HepG2 (cell line): ENCODE measurements around the gene HHEX. TPM values are rescaled to one million over a fixed set of nuclear protein-coding genes. Genes with fewer than 3 reads are reported as not detected.
A peak's percentile ranks its signal among the peaks of the same experiment; 100 is the strongest.

Experiments used
- CREB1 ChIP-seq, 2 experiments: fragments of 450-650 bp in 1 of 2; IDR thresholded peaks; 2 replicates each; pipeline ENCODE4 v1.6.1; 2016 to 2017; ENCODE audit warnings: control low read depth in 1 of 2, mild to moderate bottlenecking in 1 of 2, missing compliant biosample characterization in 1 of 2, missing genetic modification characterization in 1 of 2
- ELF4 ChIP-seq: sonication (generic); formaldehyde crosslinking; IDR thresholded peaks from 2 replicates; pipeline ENCODE4 v1.5.0; 2020; ENCODE audit warnings: missing genetic modification reagents, mild to moderate bottlenecking, moderate library complexity, borderline replicate concordance
- GLI4 ChIP-seq: sonication (generic); formaldehyde crosslinking; IDR thresholded peaks from 2 replicates; pipeline ENCODE4 v1.5.1; 2020; ENCODE audit warnings: missing genetic modification reagents, mild to moderate bottlenecking, moderate library complexity, borderline replicate concordance
- HDAC6 ChIP-seq: fragments of 200-600 bp; sonication (generic); IDR thresholded peaks from 2 replicates; pipeline ENCODE4 v1.7.0; 2017; ENCODE audit warnings: mild to moderate bottlenecking, antibody characterized with exemption, low read length, low read depth
- KAT7 ChIP-seq: IDR thresholded peaks from 2 replicates; pipeline ENCODE4 v1.6.1; 2018; ENCODE audit warnings: borderline replicate concordance, missing compliant biosample characterization
- KLF6 ChIP-seq: IDR thresholded peaks from 2 replicates; pipeline ENCODE4 v1.8.0; 2016; ENCODE audit warnings: missing biosample characterization, missing genetic modification reagents
- MIXL1 ChIP-seq: IDR thresholded peaks from 2 replicates; pipeline ENCODE4 v1.6.1; 2016
- SALL1 ChIP-seq: sonication (generic); formaldehyde crosslinking; IDR thresholded peaks from 2 replicates; pipeline ENCODE4 v1.8.0; 2022; ENCODE audit warnings: mild to moderate bottlenecking, missing genetic modification reagents
- SMARCE1 ChIP-seq: fragments of 450-650 bp; IDR thresholded peaks from 2 replicates; pipeline ENCODE4 v1.6.1; 2017; ENCODE audit warnings: borderline replicate concordance
- ZFP36L1 ChIP-seq: sonication (generic); formaldehyde crosslinking; IDR thresholded peaks from 2 replicates; pipeline ENCODE4 v1.8.0; 2022; ENCODE audit warnings: mild to moderate bottlenecking, missing genetic modification reagents, moderate library complexity
- ZNF230 ChIP-seq: sonication (generic); formaldehyde crosslinking; IDR thresholded peaks from 2 replicates; pipeline ENCODE4 v1.4.0; 2020; ENCODE audit warnings: mild to moderate bottlenecking, missing genetic modification reagents
- ZNF446 ChIP-seq: sonication (generic); formaldehyde crosslinking; IDR thresholded peaks from 2 replicates; pipeline ENCODE4 v1.5.0; 2020; ENCODE audit warnings: mild to moderate bottlenecking, missing genetic modification reagents
- ZNF543 ChIP-seq: sonication (generic); formaldehyde crosslinking; IDR thresholded peaks from 2 replicates; pipeline ENCODE4 v1.4.0; 2020; ENCODE audit warnings: mild to moderate bottlenecking, missing genetic modification reagents
- ZNF567 ChIP-seq: sonication (generic); formaldehyde crosslinking; IDR thresholded peaks from 2 replicates; pipeline ENCODE4 v1.8.1; 2023; ENCODE audit warnings: mild to moderate bottlenecking, missing genetic modification reagents, borderline replicate concordance
- ZNF652 ChIP-seq: IDR thresholded peaks from 2 replicates; pipeline ENCODE4 v1.6.1; 2016; ENCODE audit warnings: low read depth, borderline replicate concordance
- ZNF781 ChIP-seq: sonication (generic); formaldehyde crosslinking; IDR thresholded peaks from 2 replicates; pipeline ENCODE4 v1.5.1; 2020; ENCODE audit warnings: borderline replicate concordance, mild to moderate bottlenecking, missing genetic modification reagents; ENCODE audit errors: not compliant biosample characterization
- ZNF788 ChIP-seq: sonication (generic); formaldehyde crosslinking; IDR thresholded peaks from 2 replicates; pipeline ENCODE4 v1.5.0; 2020; ENCODE audit warnings: mild to moderate bottlenecking, missing genetic modification reagents, borderline replicate concordance
- ZSCAN29 ChIP-seq: sonication (generic); formaldehyde crosslinking; conservative IDR thresholded peaks from 2 replicates; pipeline ENCODE4 v1.4.0; 2020; ENCODE audit warnings: mild to moderate bottlenecking, missing genetic modification reagents
- polyA plus RNA-seq, 8 experiments: library from polyadenylated mRNA; depleted of rRNA in 3 of 8; stranded (reverse) in 7 of 8; unstranded in 1 of 8; fragments of >200 nt; fragmentation: Illumina TruSeq in 4 of 8; extraction: Trizol in 4 of 8; gene quantifications; 2 replicates each; pipeline versions ENCODE4 v1.2.1 to v1.2.3, GENCODE V29; 2011 to 2016; ENCODE audit warnings: low read depth in 4 of 8, missing spikeins in 1 of 8, mixed read lengths in 1 of 8; ENCODE audit not compliant: insufficient read depth in 1 of 8
- total RNA-seq, 5 experiments: library from RNA; depleted of rRNA; stranded (reverse); fragments of >200 nt; fragmentation: Illumina TruSeq; extraction: Trizol; gene quantifications; 2 replicates each; pipeline ENCODE4 v1.2.3, GENCODE V29; 2016; ENCODE audit warnings: low read depth in 1 of 5
- TF ChIP-seq, protein P1 (sequence below): sonication (generic); formaldehyde crosslinking; IDR thresholded peaks from 2 replicates; pipeline ENCODE4 v1.8.1; 2023; ENCODE audit warnings: mild to moderate bottlenecking, inconsistent platforms, moderate library complexity, missing genetic modification reagents, borderline replicate concordance
- TF ChIP-seq, protein P2 (sequence below): sonication (generic); formaldehyde crosslinking; IDR thresholded peaks from 2 replicates; pipeline ENCODE4 v1.4.0; 2020; ENCODE audit warnings: missing genetic modification reagents
- TF ChIP-seq, protein P3 (sequence below): sonication (generic); formaldehyde crosslinking; IDR thresholded peaks from 2 replicates; pipeline ENCODE4 v1.8.1; 2023; ENCODE audit warnings: mild to moderate bottlenecking, moderate library complexity, missing genetic modification reagents
- TF ChIP-seq, protein P4 (sequence below), 2 experiments: fragments of 450-650 bp in 1 of 2; sonication (generic) in 1 of 2; formaldehyde crosslinking; IDR thresholded peaks; 2 replicates each; pipeline versions ENCODE4 v1.5.0 to v1.8.0; 2020 to 2022; ENCODE audit warnings: mild to moderate bottlenecking in 1 of 2, missing genetic modification reagents in 1 of 2
- TF ChIP-seq, protein P5 (sequence below): sonication (generic); formaldehyde crosslinking; IDR thresholded peaks from 2 replicates; pipeline ENCODE4 v1.4.0; 2020; ENCODE audit warnings: mild to moderate bottlenecking, missing genetic modification reagents

Gene HHEX
- total and polyA plus RNA-seq, 2 of the 13 experiments (the other 11 are each of a cell fraction or from before 2014, with no cell fraction given) = 44.5 to 48.7 TPM

DNA sequence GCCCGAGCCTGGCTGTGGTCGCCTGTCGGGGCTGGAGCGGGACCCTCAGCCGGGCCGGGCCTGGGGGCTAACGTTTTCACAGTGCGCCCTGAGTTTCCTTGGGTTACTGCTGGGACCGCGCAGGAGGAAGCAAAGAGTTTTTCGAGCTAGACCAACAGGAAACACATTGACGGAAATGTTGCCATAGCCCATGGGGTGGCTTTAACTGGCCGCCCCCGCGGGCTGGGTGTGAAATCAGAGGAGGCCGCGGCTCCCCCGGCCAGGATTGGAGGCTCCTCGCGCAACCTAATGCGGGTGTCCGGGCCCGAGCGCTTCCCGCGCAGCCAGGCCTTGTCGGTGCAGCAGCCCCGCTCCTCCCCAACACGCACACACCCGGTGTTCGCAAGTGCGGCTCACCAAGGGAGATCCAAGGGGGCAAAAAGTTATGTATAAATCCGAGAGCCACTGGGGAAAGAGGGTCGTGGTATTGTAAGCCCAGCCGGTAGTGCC lies 1.9 kb downstream of the HHEX start (continued):
- TF ChIP-seq, protein P1, sequence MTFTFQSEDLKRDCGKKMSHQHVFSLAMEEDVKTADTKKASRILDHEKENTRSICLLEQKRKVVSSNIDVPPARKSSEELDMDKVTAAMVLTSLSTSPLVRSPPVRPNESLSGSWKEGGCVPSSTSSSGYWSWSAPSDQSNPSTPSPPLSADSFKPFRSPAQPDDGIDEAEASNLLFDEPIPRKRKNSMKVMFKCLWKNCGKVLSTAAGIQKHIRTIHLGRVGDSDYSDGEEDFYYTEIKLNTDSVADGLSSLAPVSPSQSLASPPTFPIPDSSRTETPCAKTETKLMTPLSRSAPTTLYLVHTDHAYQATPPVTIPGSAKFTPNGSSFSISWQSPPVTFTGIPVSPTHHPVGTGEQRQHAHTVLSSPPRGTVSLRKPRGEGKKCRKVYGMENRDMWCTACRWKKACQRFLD (CRISPR knock-in tag) = no peak
- TF ChIP-seq, protein P2, sequence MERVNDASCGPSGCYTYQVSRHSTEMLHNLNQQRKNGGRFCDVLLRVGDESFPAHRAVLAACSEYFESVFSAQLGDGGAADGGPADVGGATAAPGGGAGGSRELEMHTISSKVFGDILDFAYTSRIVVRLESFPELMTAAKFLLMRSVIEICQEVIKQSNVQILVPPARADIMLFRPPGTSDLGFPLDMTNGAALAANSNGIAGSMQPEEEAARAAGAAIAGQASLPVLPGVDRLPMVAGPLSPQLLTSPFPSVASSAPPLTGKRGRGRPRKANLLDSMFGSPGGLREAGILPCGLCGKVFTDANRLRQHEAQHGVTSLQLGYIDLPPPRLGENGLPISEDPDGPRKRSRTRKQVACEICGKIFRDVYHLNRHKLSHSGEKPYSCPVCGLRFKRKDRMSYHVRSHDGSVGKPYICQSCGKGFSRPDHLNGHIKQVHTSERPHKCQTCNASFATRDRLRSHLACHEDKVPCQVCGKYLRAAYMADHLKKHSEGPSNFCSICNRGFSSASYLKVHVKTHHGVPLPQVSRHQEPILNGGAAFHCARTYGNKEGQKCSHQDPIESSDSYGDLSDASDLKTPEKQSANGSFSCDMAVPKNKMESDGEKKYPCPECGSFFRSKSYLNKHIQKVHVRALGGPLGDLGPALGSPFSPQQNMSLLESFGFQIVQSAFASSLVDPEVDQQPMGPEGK (CRISPR knock-in tag) = 0 out of 2 replicates have a peak, but pooled peaks have one; percentile 18
- TF ChIP-seq ZNF788 (CRISPR knock-in tag) (no peak), KLF6 (no peak), ZFP36L1 (CRISPR knock-in tag) (no peak), ZNF543 (CRISPR knock-in tag) (no peak), ZNF652 (CRISPR knock-in tag) (no peak), ZSCAN29 (CRISPR knock-in tag) (no peak), MIXL1 (CRISPR knock-in tag) (no peak), CREB1 (IDR thresholded peaks at IDR 0.05) (no peak), CREB1 (CRISPR knock-in tag; IDR thresholded peaks at IDR 0.05) (no peak), ZNF446 (CRISPR knock-in tag) (no peak), ZNF230 (CRISPR knock-in tag) (0 out of 2 replicates have a peak, but pooled peaks have one; percentile 11), GLI4 (peak; percentile 52; the same call in 1 of the 2 replicates), ZNF781 (CRISPR knock-in tag) (peak; percentile 12), HDAC6 (peak; percentile 87; the same call in 1 of the 2 replicates), SALL1 (CRISPR knock-in tag) (peak; percentile 34; the same call in 1 of the 2 replicates), ELF4 (CRISPR knock-in tag) (no peak), SMARCE1 (no peak), ZNF567 (CRISPR knock-in tag) (no peak), KAT7 (CRISPR knock-in tag) (peak; percentile 63; the same call in 1 of the 2 replicates)
- TF ChIP-seq, protein P3, sequence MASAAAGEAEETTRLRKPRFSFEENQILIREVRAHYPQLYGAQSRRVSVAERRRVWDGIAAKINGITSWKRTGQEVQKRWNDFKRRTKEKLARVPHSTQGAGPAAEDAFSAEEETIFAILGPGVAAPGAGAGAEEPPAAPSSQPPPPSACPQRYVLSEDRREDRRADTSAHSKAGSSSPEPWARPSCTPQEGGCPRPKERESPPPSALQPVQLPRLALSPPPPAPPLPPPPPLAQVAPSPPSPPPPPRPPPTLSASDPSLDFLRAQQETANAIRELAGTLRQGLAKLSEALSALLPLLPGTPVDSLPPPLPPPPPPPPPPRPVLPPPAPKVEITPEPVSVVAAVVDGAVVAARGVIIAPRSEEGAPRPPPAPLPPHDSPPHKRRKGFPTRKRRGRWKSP (CRISPR knock-in tag) = no peak
- TF ChIP-seq, protein P4, sequence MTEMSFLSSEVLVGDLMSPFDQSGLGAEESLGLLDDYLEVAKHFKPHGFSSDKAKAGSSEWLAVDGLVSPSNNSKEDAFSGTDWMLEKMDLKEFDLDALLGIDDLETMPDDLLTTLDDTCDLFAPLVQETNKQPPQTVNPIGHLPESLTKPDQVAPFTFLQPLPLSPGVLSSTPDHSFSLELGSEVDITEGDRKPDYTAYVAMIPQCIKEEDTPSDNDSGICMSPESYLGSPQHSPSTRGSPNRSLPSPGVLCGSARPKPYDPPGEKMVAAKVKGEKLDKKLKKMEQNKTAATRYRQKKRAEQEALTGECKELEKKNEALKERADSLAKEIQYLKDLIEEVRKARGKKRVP (CRISPR knock-in tag; IDR thresholded peaks at IDR 0.05) = no peak
- TF ChIP-seq, protein P5, sequence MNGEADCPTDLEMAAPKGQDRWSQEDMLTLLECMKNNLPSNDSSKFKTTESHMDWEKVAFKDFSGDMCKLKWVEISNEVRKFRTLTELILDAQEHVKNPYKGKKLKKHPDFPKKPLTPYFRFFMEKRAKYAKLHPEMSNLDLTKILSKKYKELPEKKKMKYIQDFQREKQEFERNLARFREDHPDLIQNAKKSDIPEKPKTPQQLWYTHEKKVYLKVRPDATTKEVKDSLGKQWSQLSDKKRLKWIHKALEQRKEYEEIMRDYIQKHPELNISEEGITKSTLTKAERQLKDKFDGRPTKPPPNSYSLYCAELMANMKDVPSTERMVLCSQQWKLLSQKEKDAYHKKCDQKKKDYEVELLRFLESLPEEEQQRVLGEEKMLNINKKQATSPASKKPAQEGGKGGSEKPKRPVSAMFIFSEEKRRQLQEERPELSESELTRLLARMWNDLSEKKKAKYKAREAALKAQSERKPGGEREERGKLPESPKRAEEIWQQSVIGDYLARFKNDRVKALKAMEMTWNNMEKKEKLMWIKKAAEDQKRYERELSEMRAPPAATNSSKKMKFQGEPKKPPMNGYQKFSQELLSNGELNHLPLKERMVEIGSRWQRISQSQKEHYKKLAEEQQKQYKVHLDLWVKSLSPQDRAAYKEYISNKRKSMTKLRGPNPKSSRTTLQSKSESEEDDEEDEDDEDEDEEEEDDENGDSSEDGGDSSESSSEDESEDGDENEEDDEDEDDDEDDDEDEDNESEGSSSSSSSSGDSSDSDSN (CRISPR knock-in tag) = peak; percentile 53
